BJ (cell line): Measurements from ENCODE around the gene GAB2. TPM values are rescaled to one million over a fixed set of nuclear protein-coding genes. Genes with fewer than 3 reads are reported as not detected.

Experiments used
- CTCF ChIA-PET: fragments of 350-600 bp; formaldehyde crosslinking; extraction: SDS; loops from one replicate; lab custom pipeline; 2021; ENCODE audit warnings: antibody characterized with exemption, inconsistent platforms; lab: Yijun Ruan, JAX
- POLR2A ChIA-PET: fragments of 300-600 bp; sonication (Branson Sonifier 250); formaldehyde crosslinking; extraction: SDS; loops from one replicate; lab custom pipeline; 2021; ENCODE audit warnings: antibody characterized with exemption; lab: Charles Lee
- DNase-seq: peaks from one replicate; pipeline ENCODE4 v3.0.0-alpha.2; 2011; ENCODE audit warnings: low read depth
- H3K27me3 ChIP-seq: 2 replicates; pipeline ENCODE4 v1.6.0; 2011; ENCODE audit warnings: low read length; ENCODE audit not compliant: control insufficient read depth, insufficient read depth
- H3K36me3 ChIP-seq: 2 replicates; pipeline ENCODE4 v1.5.1; 2011; ENCODE audit warnings: low read length; ENCODE audit not compliant: control insufficient read depth, insufficient read depth
- H3K4me3 ChIP-seq: 2 replicates; pipeline ENCODE4 v1.5.1; 2011; ENCODE audit warnings: low read depth, mild to moderate bottlenecking, control low read depth, low read length
- CTCF ChIP-seq: IDR thresholded peaks from 2 replicates; pipeline ENCODE4 v1.5.1; 2011; ENCODE audit warnings: low read depth, mild to moderate bottlenecking, control low read depth, inconsistent platforms, low read length, moderate library complexity; ENCODE audit not compliant: insufficient read depth
- polyA plus RNA-seq: library from polyadenylated mRNA; depleted of rRNA; stranded (reverse); fragments of >200 nt; gene quantifications from 2 replicates; pipeline ENCODE4 v1.2.3, GENCODE V29; 2011

GAB2 gene
- polyA plus RNA-seq, 1 experiment, result 12.2 TPM

GRCh38 chr11:78221396-78222315 is 196.0 kb downstream of the GAB2 start:
- Histone ChIP-seq H3K4me3 (no peak overlapping the region), H3K36me3 (peaks cover 23% of the 10 kb centered on the region), H3K27me3 (no peaks in the 10 kb centered on the region)
- no peak for TF ChIP-seq CTCF
- DNase-seq, result no peak
- ChIA-PET POLR2A (no interaction called here), CTCF (no interaction called here)

GRCh38 chr11:78220218-78221157 is 197.1 kb downstream of the GAB2 start:
- TF ChIP-seq CTCF, result no peak
- no peak overlapping the region for H3K4me3 ChIP-seq
- peaks cover 22% of the 10 kb centered on the region for H3K36me3 ChIP-seq
- ChIA-PET CTCF (no interaction called here), POLR2A (no interaction called here)
- no peaks in the 10 kb centered on the region for H3K27me3 ChIP-seq
- DNase-seq, result no peak

- Histone ChIP-seq H3K4me3 (no peak overlapping the region), H3K27me3 (no peaks in the 10 kb centered on the region), H3K36me3 (peaks cover 22% of the 10 kb centered on the region)
- no peak for DNase-seq
- ChIA-PET POLR2A (no interaction called here), CTCF (interaction anchor here (0.6 to 2.1 kb wide), 2 partner anchors 8 to 196 kb away, joined by 3 to 9 read pairs; no protein-coding TSS in a partner anchor)
- no peak for TF ChIP-seq CTCF
Measured at GRCh38 chr11:78219493-78220217, 198.0 kb downstream of the GAB2 start.

GRCh38 chr11:78218707-78219492 is 198.7 kb downstream of the GAB2 start:
- H3K27me3 ChIP-seq, result no peaks in the 10 kb centered on the region
- DNase-seq, result no peak
- ChIA-PET CTCF (interaction anchor here (0.6 to 2.1 kb wide), 2 partner anchors 9 to 197 kb away, joined by 3 to 9 read pairs; no protein-coding TSS in a partner anchor), POLR2A (no interaction called here)
- peaks cover 21% of the 10 kb centered on the region for H3K36me3 ChIP-seq
- no peak for TF ChIP-seq CTCF
- H3K4me3 ChIP-seq, result no peak overlapping the region
